HepG2 (cell line): ENCODE results near the gene POLR1D. TPM values are rescaled to one million over a fixed set of nuclear protein-coding genes. Genes with fewer than 3 reads are reported as not detected.
A peak's percentile ranks its signal among the peaks of the same experiment; 100 is the strongest.

ENCODE experiments used
- RFXANK ChIP-seq: IDR thresholded peaks from 2 replicates; pipeline ENCODE4 v1.6.1; 2016
- SIN3B ChIP-seq: fragments of 150-350 bp; IDR thresholded peaks from 2 replicates; pipeline ENCODE4 v1.6.1; 2014; ENCODE audit warnings: low read length
- SOX13 ChIP-seq, 3 experiments: fragments of 450-650 bp in 1 of 3; sonication (generic) in 1 of 3; formaldehyde crosslinking in 1 of 3; IDR thresholded peaks in 2 of 3; conservative IDR thresholded peaks in 1 of 3; 2 replicates each; pipeline versions ENCODE4 v1.5.0 to v1.6.1; 2016 to 2020; ENCODE audit warnings: antibody characterized with exemption in 1 of 3, mild to moderate bottlenecking in 1 of 3, missing compliant biosample characterization in 1 of 3, missing genetic modification reagents in 1 of 3, moderate library complexity in 1 of 3
- ZFP36L2 ChIP-seq: sonication (generic); formaldehyde crosslinking; IDR thresholded peaks from 2 replicates; pipeline ENCODE4 v1.4.0; 2020; ENCODE audit warnings: missing genetic modification reagents
- ZNF20 ChIP-seq: sonication (generic); formaldehyde crosslinking; IDR thresholded peaks from 2 replicates; pipeline ENCODE4 v1.4.0; 2020; ENCODE audit warnings: mild to moderate bottlenecking, moderate library complexity, missing genetic modification reagents
- ZNF207 ChIP-seq: fragments of 450-650 bp; IDR thresholded peaks from 2 replicates; pipeline ENCODE4 v1.6.1; 2016; ENCODE audit warnings: antibody characterized with exemption, borderline replicate concordance
- ZNF34 ChIP-seq: sonication (generic); formaldehyde crosslinking; IDR thresholded peaks from 2 replicates; pipeline ENCODE4 v1.4.0; 2020; ENCODE audit warnings: mild to moderate bottlenecking, missing genetic modification reagents, borderline replicate concordance
- ZNF407 ChIP-seq: sonication (generic); formaldehyde crosslinking; IDR thresholded peaks from one replicate; pipeline ENCODE4 v1.5.1; 2020; ENCODE audit warnings: mild to moderate bottlenecking, missing genetic modification reagents; ENCODE audit errors: not compliant biosample characterization
- ZNF501 ChIP-seq: sonication (generic); formaldehyde crosslinking; IDR thresholded peaks from 2 replicates; pipeline ENCODE4 v1.5.1; 2020; ENCODE audit warnings: mild to moderate bottlenecking, moderate library complexity, missing genetic modification reagents
- ZNF629 ChIP-seq: sonication (generic); formaldehyde crosslinking; conservative IDR thresholded peaks from 2 replicates; pipeline ENCODE4 v1.5.0; 2020; ENCODE audit warnings: missing genetic modification reagents
- ZSCAN29 ChIP-seq: sonication (generic); formaldehyde crosslinking; conservative IDR thresholded peaks from 2 replicates; pipeline ENCODE4 v1.4.0; 2020; ENCODE audit warnings: mild to moderate bottlenecking, missing genetic modification reagents
- ZSCAN31 ChIP-seq: sonication (generic); formaldehyde crosslinking; IDR thresholded peaks from 2 replicates; pipeline ENCODE4 v1.5.0; 2020; ENCODE audit warnings: low read depth, mild to moderate bottlenecking, missing genetic modification reagents
- polyA plus RNA-seq, 8 experiments: library from polyadenylated mRNA; depleted of rRNA in 3 of 8; stranded (reverse) in 7 of 8; unstranded in 1 of 8; fragments of >200 nt; fragmentation: Illumina TruSeq in 4 of 8; extraction: Trizol in 4 of 8; gene quantifications; 2 replicates each; pipeline versions ENCODE4 v1.2.1 to v1.2.3, GENCODE V29; 2011 to 2016; ENCODE audit warnings: low read depth in 4 of 8, missing spikeins in 1 of 8, mixed read lengths in 1 of 8; ENCODE audit not compliant: insufficient read depth in 1 of 8
- total RNA-seq, 5 experiments: library from RNA; depleted of rRNA; stranded (reverse); fragments of >200 nt; fragmentation: Illumina TruSeq; extraction: Trizol; gene quantifications; 2 replicates each; pipeline ENCODE4 v1.2.3, GENCODE V29; 2016; ENCODE audit warnings: low read depth in 1 of 5
- TF ChIP-seq, protein P1 (sequence below): sonication (generic); formaldehyde crosslinking; IDR thresholded peaks from 2 replicates; pipeline ENCODE4 v1.4.0; 2020; ENCODE audit warnings: missing genetic modification reagents
- TF ChIP-seq, protein P2 (sequence below): sonication (generic); formaldehyde crosslinking; IDR thresholded peaks from 2 replicates; pipeline ENCODE4 v1.5.1; 2020; ENCODE audit warnings: missing genetic modification reagents, mild to moderate bottlenecking, borderline replicate concordance
- TF ChIP-seq, protein P3 (sequence below): sonication (generic); formaldehyde crosslinking; IDR thresholded peaks from 2 replicates; pipeline ENCODE4 v1.5.0; 2020; ENCODE audit warnings: mild to moderate bottlenecking, missing genetic modification reagents, moderate library complexity

Gene POLR1D
- total and polyA plus RNA-seq, 2 of the 13 experiments (the other 11 are each of a cell fraction or from before 2014, with no cell fraction given) = 183 to 490 TPM

DNA sequence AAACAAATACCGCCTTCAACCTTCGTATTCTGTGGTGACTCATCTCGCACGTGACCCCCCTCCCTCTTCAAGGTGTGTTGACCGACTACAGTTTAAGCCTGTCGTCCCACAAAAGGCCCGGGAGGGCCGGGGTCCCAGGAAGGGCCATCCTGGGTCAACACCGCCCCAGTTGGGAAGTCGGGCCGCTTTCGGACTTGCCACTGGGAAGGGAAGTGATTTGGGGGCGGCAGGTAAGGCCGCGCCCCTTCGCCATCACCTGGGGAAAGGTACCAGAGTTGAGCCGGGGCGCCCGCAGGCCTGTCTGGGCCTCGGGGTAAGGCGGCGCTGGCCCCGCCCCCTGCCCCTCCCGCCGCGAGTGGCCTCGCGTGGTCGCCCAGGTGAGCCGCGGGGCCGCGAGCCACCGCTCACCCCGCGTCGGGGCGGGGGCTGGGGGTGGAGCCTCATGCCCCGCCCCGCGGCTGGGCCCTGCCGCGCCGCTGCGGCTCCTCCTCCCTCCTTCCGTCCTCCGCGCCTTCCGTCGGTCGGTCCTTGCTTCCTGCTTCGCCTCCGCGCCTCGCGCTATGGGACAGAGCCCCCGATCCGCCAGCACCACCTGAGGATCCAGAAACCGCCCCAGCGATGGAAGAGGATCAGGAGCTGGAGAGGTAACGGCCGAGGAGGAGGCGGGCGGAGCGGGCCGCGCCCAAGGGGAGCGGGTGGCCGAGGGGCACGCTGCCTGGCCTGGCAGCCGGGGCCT is at the start of gene POLR1D (continued):
- peak; percentile 35 for TF ChIP-seq ZNF407 (CRISPR knock-in tag)
- TF ChIP-seq ZFP36L2 (CRISPR knock-in tag) = no peak
- no peak for TF ChIP-seq RFXANK (CRISPR knock-in tag)
- TF ChIP-seq, protein P1, sequence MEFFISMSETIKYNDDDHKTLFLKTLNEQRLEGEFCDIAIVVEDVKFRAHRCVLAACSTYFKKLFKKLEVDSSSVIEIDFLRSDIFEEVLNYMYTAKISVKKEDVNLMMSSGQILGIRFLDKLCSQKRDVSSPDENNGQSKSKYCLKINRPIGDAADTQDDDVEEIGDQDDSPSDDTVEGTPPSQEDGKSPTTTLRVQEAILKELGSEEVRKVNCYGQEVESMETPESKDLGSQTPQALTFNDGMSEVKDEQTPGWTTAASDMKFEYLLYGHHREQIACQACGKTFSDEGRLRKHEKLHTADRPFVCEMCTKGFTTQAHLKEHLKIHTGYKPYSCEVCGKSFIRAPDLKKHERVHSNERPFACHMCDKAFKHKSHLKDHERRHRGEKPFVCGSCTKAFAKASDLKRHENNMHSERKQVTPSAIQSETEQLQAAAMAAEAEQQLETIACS (CRISPR knock-in tag) = no peak
- no peak for TF ChIP-seq ZNF629 (CRISPR knock-in tag)
- no peak for TF ChIP-seq SOX13 (IDR thresholded peaks at IDR 0.05)
- no peak; a peak in 1 of 4 replicates for TF ChIP-seq SOX13 (CRISPR knock-in tag; conservative IDR thresholded peaks at IDR 0.05 in 1 of 2, IDR thresholded peaks at IDR 0.05 in 1 of 2)
- TF ChIP-seq, protein P2, sequence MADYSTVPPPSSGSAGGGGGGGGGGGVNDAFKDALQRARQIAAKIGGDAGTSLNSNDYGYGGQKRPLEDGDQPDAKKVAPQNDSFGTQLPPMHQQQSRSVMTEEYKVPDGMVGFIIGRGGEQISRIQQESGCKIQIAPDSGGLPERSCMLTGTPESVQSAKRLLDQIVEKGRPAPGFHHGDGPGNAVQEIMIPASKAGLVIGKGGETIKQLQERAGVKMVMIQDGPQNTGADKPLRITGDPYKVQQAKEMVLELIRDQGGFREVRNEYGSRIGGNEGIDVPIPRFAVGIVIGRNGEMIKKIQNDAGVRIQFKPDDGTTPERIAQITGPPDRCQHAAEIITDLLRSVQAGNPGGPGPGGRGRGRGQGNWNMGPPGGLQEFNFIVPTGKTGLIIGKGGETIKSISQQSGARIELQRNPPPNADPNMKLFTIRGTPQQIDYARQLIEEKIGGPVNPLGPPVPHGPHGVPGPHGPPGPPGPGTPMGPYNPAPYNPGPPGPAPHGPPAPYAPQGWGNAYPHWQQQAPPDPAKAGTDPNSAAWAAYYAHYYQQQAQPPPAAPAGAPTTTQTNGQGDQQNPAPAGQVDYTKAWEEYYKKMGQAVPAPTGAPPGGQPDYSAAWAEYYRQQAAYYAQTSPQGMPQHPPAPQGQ (CRISPR knock-in tag) = no peak
- TF ChIP-seq ZSCAN29 (CRISPR knock-in tag) = peak; percentile 80; the same call in 1 of the 2 replicates
- TF ChIP-seq, protein P3, sequence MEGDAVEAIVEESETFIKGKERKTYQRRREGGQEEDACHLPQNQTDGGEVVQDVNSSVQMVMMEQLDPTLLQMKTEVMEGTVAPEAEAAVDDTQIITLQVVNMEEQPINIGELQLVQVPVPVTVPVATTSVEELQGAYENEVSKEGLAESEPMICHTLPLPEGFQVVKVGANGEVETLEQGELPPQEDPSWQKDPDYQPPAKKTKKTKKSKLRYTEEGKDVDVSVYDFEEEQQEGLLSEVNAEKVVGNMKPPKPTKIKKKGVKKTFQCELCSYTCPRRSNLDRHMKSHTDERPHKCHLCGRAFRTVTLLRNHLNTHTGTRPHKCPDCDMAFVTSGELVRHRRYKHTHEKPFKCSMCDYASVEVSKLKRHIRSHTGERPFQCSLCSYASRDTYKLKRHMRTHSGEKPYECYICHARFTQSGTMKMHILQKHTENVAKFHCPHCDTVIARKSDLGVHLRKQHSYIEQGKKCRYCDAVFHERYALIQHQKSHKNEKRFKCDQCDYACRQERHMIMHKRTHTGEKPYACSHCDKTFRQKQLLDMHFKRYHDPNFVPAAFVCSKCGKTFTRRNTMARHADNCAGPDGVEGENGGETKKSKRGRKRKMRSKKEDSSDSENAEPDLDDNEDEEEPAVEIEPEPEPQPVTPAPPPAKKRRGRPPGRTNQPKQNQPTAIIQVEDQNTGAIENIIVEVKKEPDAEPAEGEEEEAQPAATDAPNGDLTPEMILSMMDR (CRISPR knock-in tag) = no peak
- TF ChIP-seq ZNF501 (CRISPR knock-in tag) = peak; percentile 91
- no peak for TF ChIP-seq SIN3B
- TF ChIP-seq ZNF34 (CRISPR knock-in tag) = no peak
- TF ChIP-seq ZNF207 = no peak
- peak; percentile 47; the same call in 1 of the 2 replicates for TF ChIP-seq ZSCAN31
- TF ChIP-seq ZNF20 (CRISPR knock-in tag) = no peak
